Endometrial microvascular endothelial cells (primary cell): ENCODE data around the gene PLXNB2. TPM values are rescaled to one million over a fixed set of nuclear protein-coding genes. Genes with fewer than 3 reads are reported as not detected.

Experiments used
- in situ Hi-C: cut with HindIII; loops from 2 replicates; pipeline ENCODE4 v1.10.0; 2017; ENCODE audit warnings: low sequenced_read_pairs, low pct_unique_long_range_greater_than_20kb; ENCODE audit errors: inconsistent ontology term
- total RNA-seq: library from RNA; depleted of rRNA; stranded (reverse); fragments of >200 nt; gene quantifications from one replicate; pipeline ENCODE4 v1.2.3, GENCODE V29; 2015; ENCODE audit errors: inconsistent ontology term

Gene PLXNB2
- total RNA-seq, 1 donor from 2014 or later = 37.7 TPM

DNA sequence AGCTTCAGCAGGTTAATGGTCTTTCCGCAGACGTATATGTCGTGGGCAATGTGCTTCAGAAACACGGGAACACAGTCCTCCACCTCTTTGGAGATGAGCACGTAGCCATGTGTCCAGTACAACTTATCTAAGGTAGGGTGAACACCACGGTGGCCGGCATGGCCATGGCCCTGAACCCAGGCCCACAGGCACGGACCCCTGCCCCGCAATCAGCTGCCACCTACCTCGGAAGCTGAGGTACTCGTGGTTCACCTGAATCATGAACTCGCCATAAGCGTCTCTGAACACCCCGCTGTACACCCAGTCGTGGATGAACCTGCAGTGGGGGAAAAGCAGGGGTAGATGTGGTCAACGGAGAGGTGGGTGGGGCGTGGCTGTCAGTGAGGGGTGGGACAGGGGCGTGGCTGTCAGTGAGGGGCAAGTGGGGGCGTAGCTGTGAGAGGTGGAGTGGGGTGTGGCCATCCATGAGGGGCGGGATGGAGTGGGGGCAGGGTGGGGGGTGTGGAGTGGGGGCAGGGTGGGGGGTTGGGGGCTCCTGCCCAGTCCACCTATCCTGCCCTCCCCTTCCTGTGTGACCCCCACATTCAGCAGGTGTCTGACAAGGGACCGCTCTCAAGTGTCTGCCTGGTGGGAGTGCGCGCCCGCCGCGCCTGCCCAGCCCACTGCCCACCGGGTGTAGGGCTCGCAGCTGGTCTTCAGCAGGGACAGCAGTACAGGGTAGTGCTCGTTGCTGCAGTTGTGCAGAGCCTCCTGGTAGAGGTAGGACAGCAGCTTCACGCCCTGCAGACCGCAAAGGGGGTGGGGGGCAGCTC is 81.2 kb downstream of the PLXNB2 start:
- in situ Hi-C loops = no loop called here

DNA sequence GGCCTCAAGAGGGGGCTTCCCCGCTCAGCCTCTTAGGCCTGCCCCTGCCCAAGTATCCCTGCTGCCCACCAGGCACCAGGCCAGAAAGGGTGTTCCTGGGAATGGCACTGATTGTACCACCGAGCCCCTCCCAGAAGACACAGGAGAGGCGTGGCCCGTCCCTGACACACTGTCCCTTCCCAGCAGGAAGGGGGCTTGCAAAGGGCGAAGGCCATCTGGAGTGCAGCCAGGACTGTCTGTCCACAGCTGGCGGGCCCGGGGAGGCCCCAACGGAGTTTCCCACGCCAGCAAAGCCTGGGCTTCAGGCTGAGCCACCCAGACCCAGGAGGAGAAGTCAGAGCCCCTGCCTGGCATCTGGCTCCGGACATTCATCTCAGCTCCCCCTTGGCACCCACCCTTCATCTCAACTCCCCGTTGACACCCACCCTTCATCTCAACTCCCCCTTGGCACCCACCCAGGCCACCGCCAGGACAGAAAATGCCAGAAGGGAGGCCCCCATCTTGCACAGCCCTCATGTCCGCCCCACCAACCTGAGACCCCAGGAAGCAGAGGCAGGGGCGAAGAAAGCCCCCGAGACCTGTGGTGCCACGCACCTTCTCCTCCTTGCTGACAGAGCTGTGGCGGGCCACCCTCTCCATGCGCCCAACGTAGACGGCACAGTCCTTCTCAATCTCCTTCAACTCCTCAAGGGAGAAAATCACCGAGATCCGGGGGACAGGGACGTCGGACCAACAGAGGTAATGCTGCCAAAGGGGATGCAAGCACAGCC is 82.1 kb downstream of the PLXNB2 start:
- in situ Hi-C loops = no loop called here

Other genes starting within 250 kb of the PLXNB2 start
- not detected for gene TTLL8, start 249.3 kb downstream of the PLXNB2 start, total RNA-seq
- not detected for gene MLC1, start 222.2 kb downstream of the PLXNB2 start, total RNA-seq
- 6.1 TPM for gene MOV10L1, start 217.6 kb downstream of the PLXNB2 start, total RNA-seq
- 2.2 TPM for gene PANX2, start 136.9 kb downstream of the PLXNB2 start, total RNA-seq
- 39.3 TPM for gene TRABD, start 121.7 kb downstream of the PLXNB2 start, total RNA-seq
- 29.7 TPM for gene SELENOO, start 106.6 kb downstream of the PLXNB2 start, total RNA-seq
- gene TUBGCP6, start 62.6 kb downstream of the PLXNB2 start, total RNA-seq = 33.2 TPM
- 31.3 TPM for gene HDAC10, start 56.4 kb downstream of the PLXNB2 start, total RNA-seq
- gene MAPK12, start 46.0 kb downstream of the PLXNB2 start, total RNA-seq = 50.4 TPM
- gene MAPK11, start 37.3 kb downstream of the PLXNB2 start, total RNA-seq = 26.9 TPM
- gene DENND6B, start 19.4 kb upstream of the PLXNB2 start, total RNA-seq = 1.2 TPM
- gene PPP6R2, start 35.7 kb upstream of the PLXNB2 start, total RNA-seq = 35.0 TPM
- 53.1 TPM for gene SBF1, start 167.4 kb upstream of the PLXNB2 start, total RNA-seq
- under 0.01 TPM for gene ADM2, start 173.9 kb upstream of the PLXNB2 start, total RNA-seq
- not detected for gene MIOX, start 179.2 kb upstream of the PLXNB2 start, total RNA-seq
- 73.8 TPM for gene LMF2, start 200.1 kb upstream of the PLXNB2 start, total RNA-seq
- gene NCAPH2, start 200.6 kb upstream of the PLXNB2 start, total RNA-seq = 53.9 TPM
- gene SCO2, start 218.0 kb upstream of the PLXNB2 start, total RNA-seq = 1.1 TPM
- gene TYMP, start 222.4 kb upstream of the PLXNB2 start, total RNA-seq = 16.1 TPM
- gene KLHDC7B, start 238.3 kb upstream of the PLXNB2 start, total RNA-seq = not detected